Fibroblast of skin of back (primary cell): ENCODE results near the gene PPP1R18.
A peak's percentile ranks its signal among the peaks of the same experiment; 100 is the strongest.
"Not testable (repeated sequence)": the region's sequence is repeated elsewhere in the genome, so short reads cannot be mapped to it uniquely, and the experiment has no call there.

Experiments
- DNase-seq: peaks from one replicate; pipeline ENCODE4 v3.0.0-alpha.2; 2013

PPP1R18 gene

GRCh38 chr6:30719791-30720737, 33.6 kb upstream of the PPP1R18 start, which contains the start of gene TUBB:
TUBB (plus strand) TSS chr6:30720352; CDS start chr6:30720507, 155 bp downstream.
- peak; percentile 99 for DNase-seq

- DNase-seq = no peak
Measured at GRCh38 chr6:30719356-30719755, 32.9 kb upstream of the PPP1R18 start.

- DNase-seq = not testable (repeated sequence)
Measured at GRCh38 chr6:30717845-30718720, 31.6 kb upstream of the PPP1R18 start.

GRCh38 chr6:30717129-30717844, 30.8 kb upstream of the PPP1R18 start, which contains the start of gene MDC1:
MDC1 (minus strand) TSS chr6:30717281; CDS start chr6:30715175, 2,106 bp downstream.
- peak; percentile 100 for DNase-seq

- no peak for DNase-seq
Measured at GRCh38 chr6:30716879-30717128, 30.4 kb upstream of the PPP1R18 start.

- DNase-seq = no peak
Measured at GRCh38 chr6:30714263-30714662, 27.8 kb upstream of the PPP1R18 start.

- no peak for DNase-seq
Measured at GRCh38 chr6:30712441-30712945, 26.0 kb upstream of the PPP1R18 start.

- no peak for DNase-seq
Measured at GRCh38 chr6:30711758-30712380, 25.4 kb upstream of the PPP1R18 start.

GRCh38 chr6:30709101-30709868, 22.8 kb upstream of the PPP1R18 start:
- no peak for DNase-seq

- DNase-seq = no peak
Measured at GRCh38 chr6:30707281-30707850, 20.9 kb upstream of the PPP1R18 start.

GRCh38 chr6:30705620-30706019, 19.2 kb upstream of the PPP1R18 start:
- DNase-seq = no peak

- DNase-seq = no peak
Measured at GRCh38 chr6:30703821-30704220, 17.4 kb upstream of the PPP1R18 start.

- DNase-seq = no peak
Measured at GRCh38 chr6:30703011-30703410, 16.6 kb upstream of the PPP1R18 start.

- DNase-seq = no peak
Measured at GRCh38 chr6:30700340-30700739, 13.9 kb upstream of the PPP1R18 start.

- no peak for DNase-seq
Measured at GRCh38 chr6:30696432-30696831, 10.0 kb upstream of the PPP1R18 start.

GRCh38 chr6:30691208-30691847, 4.9 kb upstream of the PPP1R18 start:
- DNase-seq = peak; percentile 41

GRCh38 chr6:30690403-30691207, 4.2 kb upstream of the PPP1R18 start, which contains the start of gene NRM:
NRM (minus strand) TSS chr6:30690984; CDS start chr6:30690974, 10 bp downstream.
- DNase-seq = peak; percentile 89

GRCh38 chr6:30689985-30690384, 3.5 kb upstream of the PPP1R18 start:
- DNase-seq = no peak
